Activated CD8-positive, alpha-beta memory T cell treated with anti-CD3 and anti-CD28 coated beads for 36 hours (primary cell): Measurements from ENCODE around the gene PAN3. TPM values are rescaled to one million over a fixed set of nuclear protein-coding genes. Genes with fewer than 3 reads are reported as not detected.

ENCODE experiments used
- total RNA-seq, 2 experiments: library from RNA; stranded (reverse); gene quantifications; one replicate each; pipeline ENCODE4 v1.2.3, GENCODE V29; 2021

Gene PAN3
- total RNA-seq, 2 experiments from 2014 or later: 28.8 to 29.7 TPM

Other genes with a start within 250 kb of the PAN3 start
- gene PDX1, start 218.5 kb upstream of the PAN3 start, total RNA-seq: not detected
- not detected for gene CDX2, start 169.2 kb upstream of the PAN3 start, total RNA-seq
- not detected for gene URAD, start 149.9 kb upstream of the PAN3 start, total RNA-seq
- not detected for gene FLT3, start 38.0 kb upstream of the PAN3 start, total RNA-seq